Measurements from ENCODE around the gene TRPC3. TPM values are rescaled to one million over a fixed set of nuclear protein-coding genes. Genes with fewer than 3 reads are reported as not detected.
A peak's percentile ranks its signal among the peaks of the same experiment; 100 is the strongest.
"Not testable (repeated sequence)": the region's sequence is repeated elsewhere in the genome, so short reads cannot be mapped to it uniquely, and the experiment has no call there.

TRPC3 gene
- total RNA-seq, 1 experiment from 2014 or later = not detected

DNA sequence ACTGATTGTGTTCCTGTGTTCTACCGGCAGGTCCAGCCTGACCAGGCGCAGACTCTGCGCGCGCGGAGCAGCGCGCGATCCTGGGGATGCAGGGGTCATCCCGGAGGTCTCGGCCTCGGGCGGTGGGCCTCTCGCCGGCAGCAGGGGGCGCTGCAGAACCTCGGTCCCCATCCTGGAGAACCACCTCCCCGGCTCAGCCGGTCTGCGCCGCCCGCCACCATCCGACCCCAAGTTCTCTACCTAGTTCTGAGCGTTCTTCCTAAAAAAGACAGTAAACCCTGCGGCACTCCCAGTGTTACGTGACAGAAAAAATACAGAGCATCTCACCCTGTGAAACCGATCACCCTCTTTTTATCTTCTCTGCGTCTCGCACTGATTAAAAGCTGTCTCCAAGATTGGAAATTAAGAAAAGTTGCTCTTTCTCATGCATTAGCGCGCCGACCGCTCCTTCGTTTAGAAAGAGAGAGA is 1.6 kb downstream of the TRPC3 start:
- DNase-seq (ENCODE audit: low read depth) = peak; percentile 9

DNA sequence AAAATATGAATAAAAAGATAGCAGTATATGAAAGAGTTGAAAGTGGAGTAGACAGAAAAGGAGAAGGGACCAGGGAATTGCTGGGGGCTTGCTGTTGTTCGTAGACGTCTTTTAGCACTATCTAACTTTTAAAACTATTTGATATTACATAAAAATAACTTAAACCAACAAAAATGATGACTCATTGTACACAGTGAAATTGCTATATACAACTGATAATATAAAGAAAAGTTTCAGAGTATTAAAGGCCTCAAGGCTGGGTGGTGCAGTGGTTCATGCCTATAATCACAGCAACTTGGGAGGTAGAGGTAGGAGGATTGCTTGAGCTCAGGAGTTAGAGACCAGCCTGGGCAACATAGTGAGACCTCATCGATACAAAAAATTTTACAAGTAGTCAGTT is 5.2 kb downstream of the TRPC3 start:
- no peak for DNase-seq (ENCODE audit: low read depth)

DNA sequence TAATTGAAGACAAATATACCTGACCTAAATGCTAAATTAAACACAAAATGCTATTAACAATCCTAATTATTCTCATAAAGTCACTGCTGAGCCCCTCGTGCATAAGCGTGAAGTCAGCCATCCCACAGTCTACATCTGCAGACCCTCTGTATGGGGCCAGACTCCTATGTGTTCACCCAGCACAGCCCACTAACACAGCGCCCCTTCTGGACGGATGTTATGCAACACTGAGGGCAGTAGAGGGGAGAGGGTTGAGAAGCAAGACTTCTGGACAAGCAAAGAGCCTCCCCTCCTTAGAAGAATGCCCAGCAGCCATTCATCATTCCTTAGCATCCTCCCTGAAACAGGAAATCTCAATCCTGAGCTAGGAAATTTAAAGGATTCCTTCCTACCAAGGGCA is 7.9 kb downstream of the TRPC3 start:
- DNase-seq (ENCODE audit: low read depth) = no peak

DNA sequence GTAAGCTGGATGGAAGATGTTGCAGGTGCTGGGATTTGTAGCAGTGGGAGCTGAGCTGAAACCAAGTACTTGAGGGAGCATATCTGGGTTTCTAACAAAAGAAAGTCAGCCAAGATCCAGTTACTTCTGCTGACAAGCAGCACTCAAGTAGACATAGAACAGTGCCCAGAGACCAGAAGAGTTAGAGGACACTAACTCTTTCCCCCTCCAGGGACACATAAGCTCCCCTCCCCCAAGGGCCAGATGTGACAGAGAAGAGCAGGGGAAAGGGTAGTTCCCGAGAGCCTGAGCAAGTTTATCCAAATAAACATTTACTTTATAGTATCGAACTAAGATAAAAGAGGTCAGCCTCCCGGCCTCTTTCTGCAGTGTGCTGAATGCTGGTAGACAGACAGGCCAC is 12.2 kb downstream of the TRPC3 start:
- DNase-seq (ENCODE audit: low read depth) = no peak

DNA sequence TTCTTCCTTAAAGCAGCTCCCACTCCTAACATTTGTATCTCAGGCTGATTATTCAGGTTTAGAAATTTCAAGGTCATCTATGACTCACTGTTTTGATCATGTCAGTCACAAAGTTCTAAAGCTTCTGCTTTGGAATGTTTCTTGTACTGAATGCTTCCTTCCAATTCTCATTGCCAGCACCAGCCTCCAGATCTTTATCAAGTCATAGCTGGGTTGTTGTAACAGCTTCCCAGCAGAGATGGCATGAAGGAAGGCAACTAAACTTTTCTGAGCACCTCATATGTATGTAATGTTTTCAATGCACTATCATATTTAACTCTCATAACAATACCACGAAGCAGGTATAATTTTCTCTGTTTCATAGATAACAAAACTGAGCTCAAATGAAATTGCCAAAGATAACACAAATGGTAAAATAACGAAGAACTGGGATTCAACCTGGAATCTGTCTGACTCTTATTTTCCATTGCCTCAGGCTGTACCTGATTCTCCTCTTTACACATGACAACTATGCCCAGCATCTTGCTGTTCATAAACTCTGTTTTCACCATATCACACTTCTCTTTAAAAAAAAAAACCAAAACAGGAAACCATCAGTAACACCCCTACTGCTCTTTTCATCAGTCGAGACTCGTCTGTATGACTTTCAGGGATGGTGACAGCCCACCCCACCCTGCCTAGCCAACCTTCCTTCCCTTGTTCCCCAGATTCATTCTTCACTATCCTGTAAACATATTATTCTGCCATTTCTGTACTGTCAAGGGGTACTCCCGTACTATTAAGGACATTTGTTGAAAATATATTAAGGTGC is 13.4 kb downstream of the TRPC3 start:
- no peak for DNase-seq (ENCODE audit: low read depth)

DNA sequence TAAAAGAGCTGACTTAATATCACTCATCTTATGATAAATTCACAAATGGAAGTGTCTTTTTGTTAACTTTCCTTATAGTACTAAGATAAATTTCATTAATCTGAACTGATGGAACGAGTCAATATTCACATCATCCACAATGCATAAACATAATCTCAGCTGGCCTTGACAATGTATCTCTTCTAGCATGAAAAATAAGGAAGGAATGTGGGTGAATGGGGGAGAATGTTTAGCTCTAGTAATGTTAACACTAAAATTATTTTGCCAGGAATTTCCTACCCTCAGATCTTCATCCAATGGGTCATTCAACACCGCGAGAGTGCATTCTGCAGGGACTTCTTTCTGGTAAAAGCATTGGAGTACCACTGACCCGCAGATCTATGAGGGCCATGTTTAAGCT is 15.8 kb downstream of the TRPC3 start:
- DNase-seq (ENCODE audit: low read depth) = no peak

DNA sequence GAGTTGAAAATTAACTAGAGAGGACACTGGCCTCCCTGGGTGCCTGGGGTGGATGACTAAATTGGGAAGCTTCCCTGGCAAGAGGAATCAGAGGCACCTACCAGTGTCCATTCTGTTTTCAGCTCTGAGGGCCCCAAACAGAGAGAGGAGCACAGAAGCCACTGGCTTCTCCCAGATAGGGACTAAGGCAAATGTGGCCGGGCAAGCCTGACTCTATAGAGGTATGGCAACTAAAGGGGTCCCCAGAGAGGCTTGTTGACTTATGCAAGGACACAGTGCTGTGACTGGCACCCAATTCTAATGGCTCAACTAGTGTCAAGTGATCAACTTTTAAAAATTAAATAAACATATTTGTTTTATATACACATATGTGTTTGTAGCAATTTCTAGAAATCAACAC is 17.2 kb downstream of the TRPC3 start:
- DNase-seq (ENCODE audit: low read depth) = no peak

DNA sequence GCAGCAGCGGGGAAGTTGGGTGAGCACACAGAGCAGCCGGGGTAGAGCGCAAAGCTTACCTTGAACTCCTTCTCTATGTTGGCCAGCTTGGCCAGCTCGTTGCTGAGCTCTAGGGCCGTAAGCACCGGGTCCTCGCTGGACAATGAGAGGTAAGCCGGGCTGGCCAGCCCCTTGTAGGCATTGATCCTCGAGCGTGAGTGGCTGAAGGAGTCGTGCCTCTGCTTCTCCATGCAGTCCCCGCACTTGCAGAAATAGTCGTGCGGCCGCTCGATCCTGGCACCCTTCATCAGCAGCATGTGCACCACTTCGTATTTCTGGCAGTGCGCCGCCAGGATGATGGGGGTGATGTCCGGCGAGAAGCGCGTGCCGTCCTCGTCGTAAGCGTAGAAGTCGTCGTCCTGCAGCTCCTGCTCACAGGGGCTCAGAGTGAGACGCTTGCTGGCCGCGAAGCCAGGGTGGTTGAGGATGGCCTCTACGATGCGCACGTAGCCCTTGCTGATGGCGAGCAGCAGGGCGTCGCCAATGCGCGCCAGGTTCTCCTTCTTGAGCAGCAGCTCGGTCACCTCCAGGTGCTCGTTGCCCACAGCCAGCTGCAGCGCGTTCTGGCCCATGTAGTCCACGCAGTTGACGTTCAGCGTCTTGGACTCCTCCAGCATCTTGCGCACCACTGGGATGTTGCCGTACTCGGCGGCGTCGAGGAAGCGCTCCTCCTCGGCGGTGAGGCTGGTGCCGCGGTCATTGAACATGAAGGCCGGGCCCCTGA is 19.5 kb downstream of the TRPC3 start:
- DNase-seq (ENCODE audit: low read depth) = no peak

DNA sequence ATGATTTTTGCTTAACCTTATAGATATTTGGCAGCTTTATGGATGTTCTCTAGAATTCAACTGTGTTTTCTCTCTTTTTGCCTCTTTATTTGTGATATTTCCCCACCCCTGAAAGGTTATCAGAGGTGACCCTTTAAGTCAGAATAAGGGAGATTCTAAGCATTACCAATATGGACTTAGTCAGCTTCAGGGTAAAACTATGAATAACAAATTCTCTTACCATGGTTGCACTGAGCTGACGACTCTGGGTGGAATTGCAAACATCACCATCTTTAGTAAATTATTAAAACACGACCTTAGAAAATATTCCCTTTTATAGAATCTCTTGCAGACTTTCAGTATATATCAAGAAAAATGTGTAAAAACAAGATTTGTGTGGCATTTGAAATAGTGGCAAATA is 21.6 kb downstream of the TRPC3 start:
- no peak for DNase-seq (ENCODE audit: low read depth)

DNA sequence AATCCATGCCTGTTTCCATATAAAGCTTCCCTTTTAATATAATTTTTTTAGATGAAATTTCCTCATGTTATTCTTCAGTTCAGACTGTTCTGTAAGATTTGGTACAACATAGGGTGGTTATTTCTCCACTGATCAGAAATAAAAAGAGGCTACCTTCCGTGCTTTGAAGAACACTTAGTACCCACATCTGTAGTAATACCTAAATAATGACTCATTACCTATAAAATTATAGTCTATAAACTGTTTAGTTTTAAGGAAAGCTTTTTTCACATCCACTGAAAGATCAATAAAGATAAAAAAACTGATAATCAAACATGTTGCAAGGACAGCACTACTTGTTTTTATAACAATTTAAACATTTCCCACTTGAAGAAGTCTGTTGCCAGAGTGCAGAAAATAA is 23.9 kb downstream of the TRPC3 start:
- no peak for DNase-seq (ENCODE audit: low read depth)

DNA sequence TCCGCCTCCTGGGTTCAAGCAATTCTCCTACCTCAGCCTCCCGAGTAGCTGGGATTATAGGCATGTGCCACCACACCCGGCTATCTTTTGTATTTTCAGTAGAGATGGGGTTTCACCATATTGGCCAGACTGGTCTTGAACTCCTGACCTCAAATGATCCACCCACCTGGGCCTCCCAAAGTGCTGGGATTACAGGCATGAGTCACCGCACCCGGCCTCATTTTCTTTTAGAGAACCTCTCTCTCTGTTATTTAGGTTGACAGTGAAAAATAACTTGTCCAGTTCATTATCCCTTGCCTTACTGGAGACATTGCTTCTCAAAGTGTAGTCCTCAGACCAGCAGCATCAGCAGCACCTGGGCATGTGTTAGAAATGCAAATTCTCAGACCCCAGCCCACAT is 25.4 kb downstream of the TRPC3 start:
- DNase-seq (ENCODE audit: low read depth) = not testable (repeated sequence)

DNA sequence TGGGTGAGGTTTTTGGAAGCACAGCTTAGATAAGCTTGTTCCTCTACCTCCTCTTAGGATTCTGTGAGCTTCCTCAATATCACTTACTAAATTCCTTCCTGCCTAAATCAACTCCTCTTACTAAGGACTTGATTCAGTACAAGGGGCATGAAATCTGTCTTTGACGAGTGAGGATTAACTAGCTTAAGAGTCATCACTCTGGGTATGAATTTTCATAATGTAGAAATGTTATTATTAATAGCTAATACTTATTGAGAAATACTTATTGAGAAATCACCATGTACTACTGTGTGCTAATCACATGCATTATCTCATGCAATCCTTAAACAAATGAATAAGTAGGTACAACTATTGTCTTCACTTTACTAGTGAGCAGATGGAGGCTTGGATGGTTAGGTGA is 28.6 kb downstream of the TRPC3 start:
- DNase-seq (ENCODE audit: low read depth) = no peak

DNA sequence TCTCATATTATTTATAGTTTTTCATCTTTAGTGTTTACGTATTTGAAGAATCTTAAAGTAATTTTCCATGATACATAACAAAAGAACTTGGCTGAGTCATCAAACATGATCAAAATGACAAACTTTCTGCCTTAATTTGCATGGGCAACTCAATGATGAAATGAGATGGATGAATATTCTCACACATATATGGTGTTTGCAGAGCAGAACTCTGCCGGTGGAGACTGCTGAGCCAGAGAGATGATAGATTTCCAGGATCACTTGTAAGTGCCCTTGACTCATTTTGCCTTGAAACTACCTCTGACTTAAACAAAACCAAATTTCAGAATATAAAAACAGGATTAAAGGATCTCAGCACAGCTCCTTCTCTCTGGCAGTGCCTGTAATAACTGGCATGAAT is 38.2 kb downstream of the TRPC3 start:
- no peak for DNase-seq (ENCODE audit: low read depth)

DNA sequence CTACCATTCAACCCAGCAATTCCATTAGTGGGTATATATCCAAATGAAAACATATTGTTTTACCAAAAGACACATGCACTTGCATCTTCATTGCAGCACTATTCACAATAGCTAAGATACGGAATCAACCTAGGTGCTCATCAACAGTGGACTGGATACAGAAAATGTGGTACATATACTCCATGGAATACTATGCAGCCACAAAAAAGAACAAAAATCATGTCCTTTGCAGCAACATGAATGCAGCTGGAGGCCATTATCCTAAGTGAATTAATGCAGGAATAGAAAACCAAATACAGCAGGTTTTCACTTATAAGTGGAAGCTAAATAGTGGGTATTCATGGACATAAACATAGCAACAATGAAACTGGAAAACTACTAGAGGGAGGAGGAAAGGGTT is 43.5 kb downstream of the TRPC3 start:
- no peak for DNase-seq (ENCODE audit: low read depth)

DNA sequence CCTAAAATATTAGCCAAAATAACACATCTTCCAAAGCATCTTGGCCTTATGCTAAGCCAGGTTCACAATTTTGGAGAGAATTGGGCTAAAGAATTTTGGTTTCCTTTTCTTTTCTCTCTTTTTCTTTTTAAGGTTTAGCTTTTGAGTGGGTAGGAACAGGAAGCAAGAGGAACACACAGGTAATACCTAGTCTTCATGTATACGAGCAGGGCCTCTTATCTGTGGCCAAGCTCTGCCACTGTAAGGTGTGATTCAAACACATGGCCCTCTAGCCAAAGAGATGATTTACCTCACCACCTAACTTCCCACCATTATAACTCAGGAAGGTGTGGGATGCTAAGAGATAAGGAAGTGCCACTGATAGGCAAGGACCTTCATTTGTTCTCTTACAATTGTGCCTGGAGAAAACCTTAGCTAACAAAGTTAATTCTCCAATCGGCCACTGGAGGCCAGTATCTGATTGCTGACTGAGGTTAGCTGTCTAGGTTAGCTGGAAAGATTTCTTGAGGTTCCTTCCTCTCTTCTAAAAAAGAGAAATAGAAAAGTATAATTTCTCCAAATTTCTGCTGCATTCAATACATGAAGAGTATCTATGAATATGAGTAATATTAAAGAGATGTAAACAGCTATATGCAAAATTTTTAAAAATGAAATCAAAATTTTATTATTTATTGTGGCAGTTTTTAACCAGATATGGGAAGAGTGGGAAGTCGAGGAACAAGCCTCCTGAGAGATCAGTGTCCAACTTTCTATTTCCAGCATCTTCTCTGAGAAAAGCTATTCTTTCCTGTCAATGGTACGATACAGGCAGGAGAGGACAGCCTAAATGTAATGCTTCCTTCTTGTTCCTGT is 51.5 kb downstream of the TRPC3 start:
- DNase-seq (ENCODE audit: low read depth) = peak; percentile 40

DNA sequence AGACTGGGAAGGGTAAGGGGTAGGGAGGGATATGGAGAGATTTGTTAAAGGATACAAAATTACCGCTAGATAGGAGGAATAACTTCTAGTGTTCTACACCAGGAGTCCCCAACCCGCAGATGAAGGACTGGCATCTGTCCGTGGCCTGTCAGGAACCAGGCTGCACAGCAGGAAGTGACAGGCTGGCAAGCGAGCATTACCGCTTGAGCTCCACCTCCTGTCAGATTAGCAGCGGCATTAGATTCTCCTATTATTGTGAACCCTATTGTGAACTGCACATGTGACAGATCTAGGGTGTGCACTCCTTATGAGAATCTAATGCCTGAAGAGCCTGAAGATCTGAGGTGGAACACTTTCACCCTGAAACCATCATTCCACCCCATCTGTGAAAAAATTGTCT is 53.7 kb downstream of the TRPC3 start:
- peak; percentile 22 for DNase-seq (ENCODE audit: low read depth)

DNA sequence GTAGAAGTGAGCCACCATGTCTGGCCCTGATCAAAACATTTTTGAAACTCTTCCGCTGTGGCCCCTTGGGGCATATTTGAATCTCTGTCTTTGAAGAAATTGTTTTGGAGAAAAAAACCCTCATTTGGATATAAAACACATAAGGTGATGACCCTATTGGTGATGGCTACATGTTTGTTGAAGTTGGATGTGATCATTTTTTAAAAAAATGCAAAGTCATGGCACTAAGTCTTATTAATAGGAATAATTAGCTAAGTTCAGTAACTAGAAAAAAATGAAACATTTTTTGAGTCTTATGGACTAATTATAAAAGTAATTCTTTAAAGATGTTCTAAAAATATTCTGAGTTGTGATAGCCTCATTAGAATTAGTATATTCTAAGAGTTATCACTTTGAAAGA is 63.7 kb downstream of the TRPC3 start:
- DNase-seq (ENCODE audit: low read depth) = no peak

DNA sequence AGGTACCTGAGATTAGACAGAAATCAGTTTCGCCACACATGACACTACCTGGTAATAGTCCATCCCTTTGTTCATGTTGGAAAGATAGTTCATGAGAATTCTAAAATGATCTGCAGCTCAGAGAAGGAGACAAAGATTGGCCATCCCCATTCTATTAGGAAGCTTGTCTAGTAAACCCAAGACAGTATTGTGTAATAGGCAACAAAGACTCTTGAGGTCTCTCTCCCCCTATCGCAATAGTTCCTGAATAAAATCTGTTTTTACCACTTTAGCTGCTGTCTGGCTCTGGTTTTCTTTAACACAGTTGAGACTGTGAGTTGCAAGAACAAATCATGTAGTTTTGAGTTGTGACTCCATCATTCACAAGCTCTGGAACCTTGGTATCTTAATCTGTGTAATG is 66.7 kb downstream of the TRPC3 start:
- no peak for DNase-seq (ENCODE audit: low read depth)

DNA sequence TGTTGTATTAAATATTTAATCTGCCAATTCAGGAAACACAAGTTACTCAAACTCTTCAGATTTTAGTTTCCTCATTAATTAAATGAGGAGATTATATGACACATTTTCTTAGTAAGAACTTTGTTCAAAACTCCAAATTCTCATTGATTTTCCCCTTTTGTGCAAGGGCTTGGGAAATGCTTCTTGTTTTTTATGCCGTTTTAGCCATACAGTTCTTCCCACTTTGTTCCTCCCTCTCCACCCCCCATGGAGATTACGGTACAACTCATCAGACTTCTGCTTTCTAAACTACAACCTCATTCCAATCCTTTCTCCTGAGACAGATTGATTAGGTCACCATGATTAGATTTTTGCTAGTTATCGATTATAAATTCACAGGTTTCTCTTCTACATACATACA is 70.7 kb downstream of the TRPC3 start:
- DNase-seq (ENCODE audit: low read depth) = no peak

DNA sequence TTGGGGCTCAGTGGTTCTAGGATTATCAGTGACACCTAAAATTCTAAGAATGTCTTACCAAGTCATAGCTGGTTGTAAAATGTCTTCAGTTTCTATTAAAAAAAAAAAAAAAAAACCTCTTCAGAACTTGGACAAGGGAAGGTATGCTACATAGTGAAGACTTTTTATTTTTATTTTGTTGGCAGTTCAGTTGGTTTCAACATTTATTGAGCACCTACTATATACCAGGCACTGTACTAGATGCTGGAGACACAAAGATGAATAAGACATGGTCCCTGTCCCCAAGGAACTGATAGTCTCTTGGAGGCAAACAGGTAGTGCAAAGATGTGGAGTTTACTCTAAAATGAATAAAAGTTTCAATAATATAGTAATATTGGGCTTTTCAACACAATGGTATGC is 72.7 kb downstream of the TRPC3 start:
- DNase-seq (ENCODE audit: low read depth) = no peak

DNA sequence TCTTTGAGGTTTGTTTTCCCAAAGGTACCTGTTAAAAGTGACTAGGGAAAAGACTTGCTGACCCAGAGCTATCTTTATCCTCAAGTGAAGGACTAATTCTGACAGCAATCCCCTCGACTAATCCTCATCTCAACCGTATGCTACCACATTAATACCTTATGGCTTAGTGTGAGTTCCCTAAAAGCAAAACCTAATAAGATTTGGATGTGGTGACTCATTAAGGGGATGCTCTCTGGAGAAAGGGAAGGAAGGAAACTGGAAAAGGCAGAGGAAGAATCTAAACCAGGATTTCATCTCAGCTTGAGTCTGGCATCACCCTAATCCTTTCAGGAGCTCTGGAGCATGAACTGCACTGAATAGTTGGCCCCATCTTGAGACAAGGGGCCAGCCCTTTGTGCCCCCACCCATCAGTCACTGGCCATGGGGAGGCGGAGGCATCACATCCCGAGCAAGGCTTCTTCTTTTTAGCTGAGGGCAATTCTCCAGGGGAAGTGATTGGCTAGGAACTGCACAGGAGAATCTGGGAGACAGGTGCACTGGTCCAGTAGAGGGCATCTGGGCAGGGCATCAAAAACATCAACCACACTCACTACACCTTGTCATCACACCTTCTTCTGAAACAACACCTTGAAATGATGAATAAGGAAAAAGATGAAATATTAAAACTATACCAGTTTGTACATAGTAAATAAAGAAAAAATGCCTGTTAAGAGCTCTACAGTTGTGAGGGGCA is 74.7 kb downstream of the TRPC3 start:
- peak; percentile 3 for DNase-seq (ENCODE audit: low read depth)

DNA sequence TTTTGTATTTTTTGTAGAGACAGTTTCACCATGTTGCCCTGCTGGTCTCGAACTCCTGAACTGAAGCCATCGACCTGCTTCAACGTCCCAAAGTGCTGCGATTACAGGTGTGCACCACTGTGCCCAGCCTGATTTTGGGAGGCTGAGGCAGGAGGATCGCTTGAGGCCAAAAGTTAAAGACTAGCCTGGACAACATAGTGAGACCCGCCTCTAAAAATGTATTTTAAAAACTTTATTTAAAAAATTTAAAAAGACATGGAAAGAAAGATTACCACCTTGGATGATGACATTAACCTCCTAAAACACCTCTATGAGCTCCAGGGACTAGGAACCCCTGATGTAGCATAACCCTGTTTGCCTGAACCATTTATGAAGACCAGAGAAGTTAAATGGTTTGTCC is 75.8 kb downstream of the TRPC3 start:
- no peak for DNase-seq (ENCODE audit: low read depth)
